Fibroblast of lung (primary cell): ENCODE measurements around the gene MAML3. TPM values are rescaled to one million over a fixed set of nuclear protein-coding genes. Genes with fewer than 3 reads are reported as not detected.
A peak's percentile ranks its signal among the peaks of the same experiment; 100 is the strongest.

ENCODE experiments used
- DNase-seq, 2 donors: peaks; one replicate each; pipeline versions ENCODE4 v3.0.0 to v3.0.0-alpha.2; 2010; ENCODE audit warnings: low read depth in 2 of 2
- H2AFZ ChIP-seq: 2 replicates; pipeline ENCODE4 v1.5.1; 2012; ENCODE audit warnings: low read length, control low read depth, inconsistent platforms
- H3K27ac ChIP-seq: 2 replicates; pipeline ENCODE4 v1.5.1; 2011; ENCODE audit warnings: low read length, control low read depth; ENCODE audit not compliant: insufficient read depth
- H3K27me3 ChIP-seq: 2 replicates; pipeline ENCODE4 v1.5.1; 2011; ENCODE audit warnings: mild to moderate bottlenecking, low read length; ENCODE audit not compliant: control insufficient read depth, insufficient read depth
- H3K36me3 ChIP-seq: 2 replicates; pipeline ENCODE4 v1.5.1; 2011; ENCODE audit warnings: low read length; ENCODE audit not compliant: control insufficient read depth, insufficient read depth
- H3K4me1 ChIP-seq: 2 replicates; pipeline ENCODE4 v1.5.1; 2011; ENCODE audit warnings: low read length; ENCODE audit not compliant: control insufficient read depth, insufficient read depth; ENCODE audit errors: extremely low read depth
- H3K4me2 ChIP-seq: 2 replicates; pipeline ENCODE4 v1.5.1; 2011; ENCODE audit warnings: low read length, control low read depth; ENCODE audit not compliant: insufficient read depth; ENCODE audit errors: extremely low read depth
- H3K4me3 ChIP-seq, 4 experiments: fragments of 200-600 bp in 1 of 4; sonication (generic) in 1 of 4; replicated peaks in 1 of 4; 2 replicates each; pipeline ENCODE4 v1.5.1; 2011 to 2016; ENCODE audit warnings: low read length in 4 of 4, low read depth in 3 of 4, mild to moderate bottlenecking in 3 of 4, control low read depth in 2 of 4, inconsistent platforms in 1 of 4, mixed read lengths in 1 of 4; ENCODE audit not compliant: insufficient read depth in 1 of 4; ENCODE audit errors: control extremely low read depth in 1 of 4
- H3K79me2 ChIP-seq: 2 replicates; pipeline ENCODE4 v1.5.1; 2012; ENCODE audit warnings: mild to moderate bottlenecking, low read length, inconsistent platforms; ENCODE audit not compliant: control insufficient read depth, insufficient read depth
- H3K9ac ChIP-seq: 2 replicates; pipeline ENCODE4 v1.5.1; 2011; ENCODE audit warnings: mild to moderate bottlenecking, low read length, control low read depth; ENCODE audit not compliant: insufficient read depth
- H3K9me3 ChIP-seq: 2 replicates; pipeline ENCODE4 v1.5.1; 2012; ENCODE audit warnings: low read depth, low read length; ENCODE audit not compliant: control insufficient read depth, insufficient read depth
- H4K20me1 ChIP-seq: 2 replicates; pipeline ENCODE4 v1.5.1; 2011; ENCODE audit warnings: low read length; ENCODE audit not compliant: control insufficient read depth, insufficient read depth; ENCODE audit errors: extremely low read depth
- EZH2 ChIP-seq: IDR thresholded peaks from 2 replicates; pipeline ENCODE4 v1.5.1; 2012; ENCODE audit warnings: low read length, control low read depth, mild to moderate bottlenecking; ENCODE audit errors: missing control alignments
- polyA plus RNA-seq, 2 donors: library from polyadenylated mRNA; depleted of rRNA in 1 of 2; stranded (reverse) in 1 of 2; unstranded in 1 of 2; fragments of >200 nt; gene quantifications; 2 replicates each; pipeline ENCODE4 v1.2.1, GENCODE V29; 2011 to 2012; ENCODE audit warnings: missing spikeins in 1 of 2
- total RNA-seq: library from RNA; depleted of rRNA; stranded (reverse); fragments of >200 nt; gene quantifications from 2 replicates; pipeline ENCODE4 v1.2.1, GENCODE V29; 2014
- TF ChIP-seq, protein P1 (sequence below), 2 donors: IDR thresholded peaks in 1 of 2; conservative IDR thresholded peaks in 1 of 2; 1 replicate in 1 of 2; 2 replicates in 1 of 2; pipeline ENCODE4 v1.5.1; 2011 to 2012; ENCODE audit warnings: low read length in 2 of 2, control low read depth in 1 of 2, inconsistent platforms in 1 of 2, low read depth in 1 of 2, mild to moderate bottlenecking in 1 of 2

MAML3 gene
- total and polyA plus RNA-seq, 2 donors (not counting 1 experiment from before 2014, with no cell fraction given), result 2.0 to 2.8 TPM

DNA sequence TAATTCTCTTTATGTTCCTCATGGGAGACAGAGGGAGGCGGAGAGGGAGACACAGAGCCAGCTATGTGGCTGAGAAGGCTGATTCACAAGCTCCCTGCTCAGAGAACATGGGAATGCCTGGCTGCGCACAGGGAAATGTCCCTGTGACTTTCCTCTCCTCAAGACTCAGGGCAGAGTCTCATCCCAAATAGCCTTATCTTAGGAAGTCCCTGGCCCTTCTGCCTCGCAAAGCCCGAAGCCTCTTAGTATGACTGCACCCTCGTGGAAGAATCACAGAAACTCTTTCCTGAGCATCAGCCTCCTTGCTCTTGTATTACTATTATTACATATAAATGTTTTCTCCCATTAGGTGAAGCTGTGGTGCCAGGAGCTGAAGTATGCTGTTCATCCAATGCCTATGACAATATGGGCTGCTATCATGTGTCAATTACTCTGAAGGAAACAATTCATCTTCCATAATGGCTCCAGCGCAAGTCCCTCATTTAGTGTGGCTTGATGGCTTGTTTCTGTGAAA is 257.8 kb downstream of the MAML3 start:
- H3K9me3 ChIP-seq, result no peaks in the 10 kb centered on the region
- no peaks in the 10 kb centered on the region for H4K20me1 ChIP-seq
- H3K4me3 ChIP-seq, result no peak overlapping the region
- H3K27me3 ChIP-seq, result no peaks in the 10 kb centered on the region
- no peak overlapping the region for H2AFZ ChIP-seq
- H3K27ac ChIP-seq, result no peak overlapping the region
- H3K4me2 ChIP-seq, result no peak overlapping the region
- no peak overlapping the region for H3K9ac ChIP-seq
- no peaks in the 10 kb centered on the region for H3K79me2 ChIP-seq
- no peak for DNase-seq
- no peaks in the 10 kb centered on the region for H3K36me3 ChIP-seq
- peaks cover 5% of the 10 kb centered on the region for H3K4me1 ChIP-seq
- TF ChIP-seq, protein P1, sequence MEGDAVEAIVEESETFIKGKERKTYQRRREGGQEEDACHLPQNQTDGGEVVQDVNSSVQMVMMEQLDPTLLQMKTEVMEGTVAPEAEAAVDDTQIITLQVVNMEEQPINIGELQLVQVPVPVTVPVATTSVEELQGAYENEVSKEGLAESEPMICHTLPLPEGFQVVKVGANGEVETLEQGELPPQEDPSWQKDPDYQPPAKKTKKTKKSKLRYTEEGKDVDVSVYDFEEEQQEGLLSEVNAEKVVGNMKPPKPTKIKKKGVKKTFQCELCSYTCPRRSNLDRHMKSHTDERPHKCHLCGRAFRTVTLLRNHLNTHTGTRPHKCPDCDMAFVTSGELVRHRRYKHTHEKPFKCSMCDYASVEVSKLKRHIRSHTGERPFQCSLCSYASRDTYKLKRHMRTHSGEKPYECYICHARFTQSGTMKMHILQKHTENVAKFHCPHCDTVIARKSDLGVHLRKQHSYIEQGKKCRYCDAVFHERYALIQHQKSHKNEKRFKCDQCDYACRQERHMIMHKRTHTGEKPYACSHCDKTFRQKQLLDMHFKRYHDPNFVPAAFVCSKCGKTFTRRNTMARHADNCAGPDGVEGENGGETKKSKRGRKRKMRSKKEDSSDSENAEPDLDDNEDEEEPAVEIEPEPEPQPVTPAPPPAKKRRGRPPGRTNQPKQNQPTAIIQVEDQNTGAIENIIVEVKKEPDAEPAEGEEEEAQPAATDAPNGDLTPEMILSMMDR (conservative IDR thresholded peaks at IDR 0.05 in 1 of 2, IDR thresholded peaks at IDR 0.05 in 1 of 2; ENCODE audit: low read depth in 1 of 2, low read length in 2 of 2), result no peak
- TF ChIP-seq EZH2, result no peak

- peaks cover 2% of the 10 kb centered on the region for H3K4me1 ChIP-seq
- no peaks in the 10 kb centered on the region for H3K79me2 ChIP-seq
- no peaks in the 10 kb centered on the region for H3K9me3 ChIP-seq
- no peaks in the 10 kb centered on the region for H3K36me3 ChIP-seq
- H3K27ac ChIP-seq, result no peak overlapping the region
- no peak overlapping the region for H3K9ac ChIP-seq
- H2AFZ ChIP-seq, result no peak overlapping the region
- H3K4me3 ChIP-seq, result no peak overlapping the region
- no peak overlapping the region for H3K4me2 ChIP-seq
- H4K20me1 ChIP-seq, result no peaks in the 10 kb centered on the region
- H3K27me3 ChIP-seq, result no peaks in the 10 kb centered on the region
- no peak for TF ChIP-seq EZH2
- TF ChIP-seq, protein P1 (conservative IDR thresholded peaks at IDR 0.05 in 1 of 2, IDR thresholded peaks at IDR 0.05 in 1 of 2; ENCODE audit: low read depth in 1 of 2, low read length in 2 of 2), result no peak
- no peak for DNase-seq
These were observed 260.2 kb downstream of the MAML3 start for GRCh38 chr4:139893801-139894200.

GRCh38 chr4:139892973-139893736 is 260.8 kb downstream of the MAML3 start:
- TF ChIP-seq, protein P1 (conservative IDR thresholded peaks at IDR 0.05 in 1 of 2, IDR thresholded peaks at IDR 0.05 in 1 of 2; ENCODE audit: low read depth in 1 of 2, low read length in 2 of 2), result no peak
- no peak for TF ChIP-seq EZH2
- Histone ChIP-seq H3K4me2 (no peak overlapping the region), H4K20me1 (no peaks in the 10 kb centered on the region), H3K27me3 (no peaks in the 10 kb centered on the region), H3K4me1 (peaks cover 4% of the 10 kb centered on the region), H3K36me3 (no peaks in the 10 kb centered on the region), H3K9ac (no peak overlapping the region), H3K4me3 (no peak overlapping the region), H3K9me3 (no peaks in the 10 kb centered on the region), H3K27ac (no peak overlapping the region), H3K79me2 (no peaks in the 10 kb centered on the region), H2AFZ (no peak overlapping the region)
- peak in 1 of 2 donors; percentile 77 for DNase-seq
